IMR-90 (cell line): ENCODE measurements around the gene LRP1B. TPM values are rescaled to one million over a fixed set of nuclear protein-coding genes. Genes with fewer than 3 reads are reported as not detected.

ENCODE experiments used
- ATAC-seq: fragments of 200-7000 bp; cut with Tn5 transposase; 2 replicates; pipeline ENCODE4 v1.9.1; 2020; ENCODE audit warnings: low read depth, mild to moderate bottlenecking, moderate library complexity
- BruUV-seq: library from RNA; stranded (reverse); fragments of 400-500 nt; replicated peaks from 2 replicates; lab custom pipeline; 2021; lab: Mats Ljungman, UMichigan
- CTCF ChIA-PET: fragments of 300-600 bp; formaldehyde crosslinking; extraction: SDS; loops from one replicate; lab custom pipeline; 2021; ENCODE audit warnings: antibody characterized with exemption; lab: Yijun Ruan, JAX
- POLR2A ChIA-PET: fragments of 300-600 bp; sonication (Branson Sonifier 250); formaldehyde crosslinking; loops from one replicate; lab custom pipeline; 2022; ENCODE audit warnings: antibody characterized with exemption; ENCODE audit not compliant: unreplicated experiment; lab: Charles Lee
- DNase-seq: peaks from one replicate; pipeline ENCODE4 v3.0.0; 2013
- H2AFZ ChIP-seq: replicated peaks from 2 replicates; pipeline ENCODE3; 2013; ENCODE audit warnings: low read length, mild to moderate bottlenecking; ENCODE audit not compliant: poor library complexity
- H2AK5ac ChIP-seq: 2 replicates; pipeline ENCODE4 v1.6.1; 2013; ENCODE audit warnings: low read depth, low read length, inconsistent platforms
- H2AK9ac ChIP-seq: replicated peaks from 2 replicates; pipeline ENCODE3; 2013; ENCODE audit warnings: mild to moderate bottlenecking, low read depth, low read length, moderate library complexity; ENCODE audit not compliant: poor library complexity
- H2BK120ac ChIP-seq: 2 replicates; pipeline ENCODE4 v1.6.1; 2013; ENCODE audit warnings: low read depth, low read length, inconsistent platforms
- H2BK15ac ChIP-seq: 3 replicates; pipeline ENCODE4 v1.6.1; 2013; ENCODE audit warnings: low read depth, low read length, inconsistent platforms
- H2BK20ac ChIP-seq: 2 replicates; pipeline ENCODE4 v1.6.1; 2013; ENCODE audit warnings: low read depth, mild to moderate bottlenecking, inconsistent platforms, low read length, moderate library complexity
- H2BK5ac ChIP-seq: 2 replicates; pipeline ENCODE4 v1.6.1; 2013; ENCODE audit warnings: mild to moderate bottlenecking, low read depth, low read length, inconsistent platforms; ENCODE audit not compliant: poor library complexity, severe bottlenecking
- H3K14ac ChIP-seq: replicated peaks from 2 replicates; pipeline ENCODE4 v1.6.1; 2013; ENCODE audit warnings: low read depth, low read length, inconsistent platforms
- H3K18ac ChIP-seq: 2 replicates; pipeline ENCODE4 v1.6.1; 2013; ENCODE audit warnings: low read depth, low read length, control low read depth
- H3K23ac ChIP-seq: 2 replicates; pipeline ENCODE4 v1.6.1; 2013; ENCODE audit warnings: low read depth, low read length, inconsistent platforms
- H3K27ac ChIP-seq: 2 replicates; pipeline ENCODE4 v1.5.1; 2013; ENCODE audit warnings: mild to moderate bottlenecking, control low read depth, low read length; ENCODE audit not compliant: insufficient read depth
- H3K27me3 ChIP-seq: 2 replicates; pipeline ENCODE4 v1.6.1; 2013; ENCODE audit warnings: low read length; ENCODE audit not compliant: control insufficient read depth, insufficient read depth
- H3K36me3 ChIP-seq: 2 replicates; pipeline ENCODE4 v1.6.1; 2013; ENCODE audit warnings: low read length, mixed read lengths; ENCODE audit not compliant: control insufficient read depth, insufficient read depth
- H3K4ac ChIP-seq: 2 replicates; pipeline ENCODE4 v1.6.1; 2013; ENCODE audit warnings: low read depth, low read length, inconsistent platforms
- H3K4me1 ChIP-seq: 2 replicates; pipeline ENCODE4 v1.6.1; 2013; ENCODE audit warnings: low read length, mixed read lengths; ENCODE audit not compliant: control insufficient read depth, insufficient read depth
- H3K4me2 ChIP-seq: 2 replicates; pipeline ENCODE4 v1.6.1; 2013; ENCODE audit warnings: low read depth, mild to moderate bottlenecking, control low read depth, low read length, moderate library complexity
- H3K4me3 ChIP-seq: 2 replicates; pipeline ENCODE4 v1.5.1; 2013; ENCODE audit warnings: low read depth, mild to moderate bottlenecking, control low read depth, low read length, moderate library complexity; ENCODE audit not compliant: insufficient read depth
- H3K56ac ChIP-seq: 2 replicates; pipeline ENCODE4 v1.6.1; 2013; ENCODE audit warnings: low read length, inconsistent platforms; ENCODE audit not compliant: insufficient read depth; ENCODE audit errors: extremely low read depth
- H3K79me1 ChIP-seq, 2 experiments: 2 replicates each; pipeline ENCODE4 v1.6.1; 2013; ENCODE audit warnings: low read length in 2 of 2, inconsistent platforms in 1 of 2, low read depth in 1 of 2
- H3K9ac ChIP-seq: 2 replicates; pipeline ENCODE4 v1.6.1; 2013; ENCODE audit warnings: low read depth, low read length, control low read depth
- H3K9me1 ChIP-seq: 2 replicates; pipeline ENCODE4 v1.6.1; 2013; ENCODE audit warnings: low read length, inconsistent platforms; ENCODE audit not compliant: insufficient read depth
- H3K9me3 ChIP-seq: 2 replicates; pipeline ENCODE4 v1.6.1; 2013; ENCODE audit warnings: low read length; ENCODE audit not compliant: control insufficient read depth, insufficient read depth
- H4K20me1 ChIP-seq: 2 replicates; pipeline ENCODE4 v1.6.1; 2013; ENCODE audit warnings: low read length, inconsistent platforms; ENCODE audit not compliant: insufficient read depth
- H4K5ac ChIP-seq: 2 replicates; pipeline ENCODE4 v1.6.1; 2013; ENCODE audit warnings: mild to moderate bottlenecking, low read depth, low read length, control low read depth
- H4K8ac ChIP-seq, 2 experiments: 2 replicates each; pipeline ENCODE4 v1.6.1; 2013; ENCODE audit warnings: low read depth in 2 of 2, low read length in 2 of 2, control low read depth in 1 of 2, inconsistent platforms in 1 of 2
- H4K91ac ChIP-seq: 2 replicates; pipeline ENCODE4 v1.6.1; 2013; ENCODE audit warnings: low read depth, low read length, inconsistent platforms; ENCODE audit not compliant: insufficient read depth
- CEBPB ChIP-seq: IDR thresholded peaks from 2 replicates; pipeline ENCODE4 v1.6.1; 2012; ENCODE audit warnings: low read depth, low read length, improper control_type of control experiment
- CHD1 ChIP-seq: IDR thresholded peaks from 2 replicates; pipeline ENCODE4 v1.6.1; 2012; ENCODE audit warnings: low read depth, low read length, improper control_type of control experiment
- ELK1 ChIP-seq: fragments of 150-350 bp; IDR thresholded peaks from 2 replicates; pipeline ENCODE4 v1.6.1; 2016; ENCODE audit warnings: low read depth, mild to moderate bottlenecking, low read length, moderate library complexity, borderline replicate concordance
- MAFK ChIP-seq: IDR thresholded peaks from 2 replicates; pipeline ENCODE4 v1.6.1; 2012; ENCODE audit warnings: low read depth, low read length, improper control_type of control experiment
- MXI1 ChIP-seq: IDR thresholded peaks from 2 replicates; pipeline ENCODE4 v1.6.1; 2012; ENCODE audit warnings: low read depth, mild to moderate bottlenecking, low read length, moderate library complexity, borderline replicate concordance
- NFE2L2 ChIP-seq: fragments of 150-350 bp; IDR thresholded peaks from 2 replicates; pipeline ENCODE4 v1.6.1; 2016; ENCODE audit warnings: low read depth, mild to moderate bottlenecking, low read length
- POLR2A ChIP-seq: IDR thresholded peaks from 2 replicates; pipeline ENCODE4 v1.6.1; 2012; ENCODE audit warnings: mild to moderate bottlenecking, low read depth, low read length
- RAD21 ChIP-seq: IDR thresholded peaks from 2 replicates; pipeline ENCODE4 v1.6.1; 2012; ENCODE audit warnings: low read length, improper control_type of control experiment
- RCOR1 ChIP-seq: IDR thresholded peaks from 2 replicates; pipeline ENCODE4 v1.6.1; 2012; ENCODE audit warnings: mild to moderate bottlenecking, low read length, improper control_type of control experiment; ENCODE audit not compliant: insufficient replicate concordance
- RFX5 ChIP-seq: IDR thresholded peaks from 2 replicates; pipeline ENCODE4 v1.8.0; 2012; ENCODE audit warnings: low read depth, mild to moderate bottlenecking, low read length, moderate library complexity
- SMC3 ChIP-seq: fragments of 150-350 bp; IDR thresholded peaks from 2 replicates; pipeline ENCODE4 v1.6.1; 2016; ENCODE audit warnings: low read depth, mild to moderate bottlenecking, antibody characterized with exemption, low read length, moderate library complexity
- USF2 ChIP-seq: fragments of 150-350 bp; IDR thresholded peaks from 2 replicates; pipeline ENCODE4 v1.6.1; 2017; ENCODE audit warnings: mild to moderate bottlenecking, antibody characterized with exemption, low read length, low read depth
- WGBS, 2 experiments: methylation state at CpG; one replicate each; pipeline versions ENCODE4 v1.1.5 to v1.1.7; 2013; ENCODE audit warnings: missing lambda C conversion rate in 2 of 2; ENCODE audit not compliant: insufficient read length in 1 of 2; ENCODE audit errors: extremely low coverage in 2 of 2; 5-methylcytosine and 5-hydroxymethylcytosine counted together
- dilution Hi-C: fragments of 300-500 bp; cut with HindIII; formaldehyde crosslinking; loops from one replicate; pipeline ENCODE4 v1.14.3; 2018; ENCODE audit warnings: low sequenced_read_pairs; ENCODE audit not compliant: unreplicated experiment
- in situ Hi-C: fragments of 300-500 bp; cut with MboI; formaldehyde crosslinking; loops from 3 replicates; pipeline ENCODE4 v1.14.3; 2019; ENCODE audit warnings: low sequenced_read_pairs, inconsistent platforms, mixed read lengths
- intact Hi-C: fragments of 100-400 bp; cut with micrococcal nuclease; formaldehyde crosslinking; loops from 2 replicates; pipeline ENCODE4 v1.10.0; 2022
- polyA plus RNA-seq, 3 experiments: library from polyadenylated mRNA; depleted of rRNA; stranded (reverse); fragments of >200 nt; gene quantifications; 2 replicates each; pipeline ENCODE4 v1.2.3, GENCODE V29; 2012; ENCODE audit warnings: low replicate concordance in 1 of 3
- total RNA-seq: library from RNA; depleted of rRNA; stranded (reverse); fragments of >200 nt; gene quantifications from 2 replicates; pipeline ENCODE4 v1.2.3, GENCODE V29; 2012

The LRP1B gene
- total and polyA plus RNA-seq, 2 of the 4 experiments (the other 2 are of a cell fraction), result under 0.01 to 0.02 TPM

GRCh38 chr2:140595107-140595506 lies 1535.7 kb downstream of the LRP1B start:
- no peak overlapping the region for H4K8ac ChIP-seq
- no peaks in the 10 kb centered on the region for H3K79me1 ChIP-seq
- H3K23ac ChIP-seq, result no peak overlapping the region
- H3K4me3 ChIP-seq, result no peak overlapping the region
- no peak overlapping the region for H3K18ac ChIP-seq
- H3K4ac ChIP-seq, result no peak overlapping the region
- ChIA-PET CTCF (no interaction called here), POLR2A (no interaction called here)
- no peak overlapping the region for H4K5ac ChIP-seq
- H3K9ac ChIP-seq, result no peak overlapping the region
- no peak overlapping the region for H3K14ac ChIP-seq
- H2AK5ac ChIP-seq, result no peak overlapping the region
- H2AK9ac ChIP-seq, result no peak overlapping the region
- H3K56ac ChIP-seq, result no peak overlapping the region
- H3K9me1 ChIP-seq, result no peaks in the 10 kb centered on the region
- no peak overlapping the region for H2BK20ac ChIP-seq
- no peaks in the 10 kb centered on the region for H4K20me1 ChIP-seq
- ATAC-seq (no peak), DNase-seq (no peak)
- no CpG with 5 or more reads among the region's 2 CpGs for WGBS, 2 experiments
- H2BK120ac ChIP-seq, result no peak overlapping the region
- H2AFZ ChIP-seq, result no peak overlapping the region
- no peak overlapping the region for H2BK15ac ChIP-seq
- no TSS peak for BruUV-seq
- no peak overlapping the region for H4K91ac ChIP-seq
- H3K4me2 ChIP-seq, result no peak overlapping the region
- H3K27ac ChIP-seq, result no peak overlapping the region
- H3K4me1 ChIP-seq, result no peaks in the 10 kb centered on the region
- no peaks in the 10 kb centered on the region for H3K27me3 ChIP-seq
- H3K36me3 ChIP-seq, result no peaks in the 10 kb centered on the region
- intact Hi-C loops (no loop called here), dilution Hi-C loops (no loop called here), in situ Hi-C loops (no loop called here)
- H3K9me3 ChIP-seq, result no peaks in the 10 kb centered on the region
- no peak for TF ChIP-seq CEBPB
- no peak for TF ChIP-seq POLR2A
- TF ChIP-seq NFE2L2, result no peak
- TF ChIP-seq RAD21, result no peak
- TF ChIP-seq RFX5, result no peak
- no peak for TF ChIP-seq SMC3
- no peak for TF ChIP-seq USF2
- no peak for TF ChIP-seq CHD1
- no peak for TF ChIP-seq MXI1
- TF ChIP-seq RCOR1, result no peak
- TF ChIP-seq ELK1, result no peak
- TF ChIP-seq MAFK, result no peak
- no peak overlapping the region for H2BK5ac ChIP-seq
